GM23338 (cell line): ENCODE data around the gene RADIL.

ENCODE experiments used
- CTCF ChIP-seq, 2 experiments: fragments of 200-600 bp in 1 of 2; sonication (generic) in 1 of 2; conservative IDR thresholded peaks; 2 replicates each; pipeline versions ENCODE4 v1.5.1 to v1.6.1; 2016 to 2017; ENCODE audit warnings: antibody characterized with exemption in 2 of 2, low read depth in 2 of 2, mild to moderate bottlenecking in 2 of 2, moderate library complexity in 1 of 2
- EZH2 ChIP-seq: fragments of 200-600 bp; sonication (generic); IDR thresholded peaks from one replicate; pipeline ENCODE4 v1.8.0; 2017; ENCODE audit warnings: antibody characterized with exemption, mild to moderate bottlenecking, low read depth; ENCODE audit not compliant: unreplicated experiment

GRCh38 chr7:4871930-4872675 is 11.4 kb downstream of the RADIL start:
- TF ChIP-seq EZH2 (no peak), CTCF (conservative IDR thresholded peaks at IDR 0.05; ENCODE audit: low read depth in 2 of 2) (no peak)
